ENCODE results near the gene WNT11. TPM values are rescaled to one million over a fixed set of nuclear protein-coding genes. Genes with fewer than 3 reads are reported as not detected.

Gene WNT11
- total RNA-seq, 1 experiment from 2014 or later, result not detected

- Histone ChIP-seq H2AK5ac (ENCODE audit: insufficient read length, low read length) (no peak overlapping the region), H3K9me3 (ENCODE audit: control insufficient read depth, low read depth, low read length) (no peaks in the 10 kb centered on the region), H3K4me1 (ENCODE audit: insufficient read depth, low read length) (no peaks in the 10 kb centered on the region; the same call in 1 of the 2 replicates), H4K91ac (ENCODE audit: insufficient read length, low read depth, low read length) (no peak overlapping the region), H3T11ph (ENCODE audit: low read length) (no peak overlapping the region), H3K79me1 (ENCODE audit: insufficient read depth, low read depth, low read length, poor library complexity, severe bottlenecking) (no peaks in the 10 kb centered on the region), H3K4me2 (ENCODE audit: insufficient read depth, insufficient read length, low read length) (no peak overlapping the region), H3K4ac (ENCODE audit: low read depth, low read length) (no peak overlapping the region), H3K56ac (ENCODE audit: insufficient read length, low read depth, low read length) (no peak overlapping the region), H3K18ac (ENCODE audit: insufficient read length, low read depth, low read length) (no peak overlapping the region), H2BK15ac (ENCODE audit: low read depth, low read length) (no peak overlapping the region), H2BK20ac (ENCODE audit: low read depth, low read length, poor library complexity, severe bottlenecking) (no peak overlapping the region), H4K5ac (ENCODE audit: insufficient read length, low read depth, low read length) (no peak overlapping the region), H3K79me2 (ENCODE audit: insufficient read depth, low read length) (no peaks in the 10 kb centered on the region), H2BK120ac (ENCODE audit: low read depth, low read length, poor library complexity, severe bottlenecking) (no peak overlapping the region), H3K27me3 (ENCODE audit: insufficient read depth, low read length) (no peaks in the 10 kb centered on the region), H3K23me2 (ENCODE audit: insufficient read length, low read depth, low read length, poor library complexity, severe bottlenecking) (no peaks in the 10 kb centered on the region), H2BK12ac (ENCODE audit: insufficient read length, low read depth, low read length) (no peak overlapping the region), H3K9ac (ENCODE audit: extremely low read depth, insufficient read length, low read length) (no peak overlapping the region), H4K20me1 (ENCODE audit: control insufficient read depth, insufficient read depth, insufficient read length) (no peaks in the 10 kb centered on the region), H2AFZ (ENCODE audit: low read length) (no peak overlapping the region), H3K14ac (ENCODE audit: insufficient read depth, low read length) (no peak overlapping the region), H4K8ac (replicated peaks; ENCODE audit: insufficient read length, low read depth, low read length) (no peak overlapping the region), H3K27ac (ENCODE audit: insufficient read length, low read depth, low read length) (no peak overlapping the region), H3K23ac (ENCODE audit: insufficient read length, low read depth, low read length) (no peak overlapping the region), H2BK5ac (ENCODE audit: insufficient read length, low read length) (no peak overlapping the region)
- DNase-seq, result no peak
- no peak for TF ChIP-seq CTCF (conservative IDR thresholded peaks at IDR 0.05)
- Mint-ChIP-seq H3K4me3 (no peak overlapping the region), H3K36me3 (ENCODE audit: insufficient read depth in 1 of 3, low read depth in 3 of 3) (peaks cover 5 to 23% (median 17%) of the 10 kb centered on the region in 3 experiments; a peak in 4 of 7 replicates), H3K27me3 (ENCODE audit: low read depth) (no peaks in the 10 kb centered on the region), H3K9me3 (no peaks in the 10 kb centered on the region), H3K4me1 (no peaks in the 10 kb centered on the region), H3K27ac (peak overlapping the region in 1 of 3 experiments; percentile 66; a peak in 1 of 7 replicates)
- WGBS (ENCODE audit: extremely low coverage, insufficient read length, low lambda C conversion rate), result no CpG with 5 or more reads among the region's 12 CpGs
Observed at GRCh38 chr11:76141901-76142588, 64.3 kb downstream of the WNT11 start.
